Left lung (tissue), 10 donors: ENCODE measurements around the gene EPN2. TPM values are rescaled to one million over a fixed set of nuclear protein-coding genes. Genes with fewer than 3 reads are reported as not detected.

Experiments
- ATAC-seq: fragments of 200-7000 bp; cut with Tn5 transposase; one replicate; pipeline ENCODE4 v1.9.1; 2020; ENCODE audit warnings: moderate library complexity
- DNase-seq, 4 donors: peaks; one replicate each; pipeline ENCODE4 v3.0.0-alpha.2; 2013 to 2020
- H3K27ac ChIP-seq, 2 donors: fragments of 200-600 bp; sonication (generic) in 1 of 2; one replicate each; pipeline versions ENCODE4 v1.5.0 to v1.8.0; 2020 to 2021
- H3K27me3 ChIP-seq, 2 donors: fragments of 200-600 bp; sonication (generic) in 1 of 2; one replicate each; pipeline versions ENCODE4 v1.5.0 to v1.8.0; 2020 to 2021
- H3K36me3 ChIP-seq, 2 donors: fragments of 200-600 bp; sonication (generic) in 1 of 2; one replicate each; pipeline versions ENCODE4 v1.5.0 to v1.8.0; 2020 to 2021
- H3K4me1 ChIP-seq, 2 donors: fragments of 200-600 bp; one replicate each; pipeline ENCODE4 v1.8.0; 2021
- H3K4me3 ChIP-seq, 2 donors: fragments of 200-600 bp; sonication (generic) in 1 of 2; one replicate each; pipeline versions ENCODE4 v1.5.0 to v1.8.0; 2020 to 2021; ENCODE audit warnings: mild to moderate bottlenecking in 1 of 2
- H3K9me3 ChIP-seq, 2 donors: fragments of 200-600 bp; sonication (generic) in 1 of 2; one replicate each; pipeline versions ENCODE4 v1.5.0 to v1.8.0; 2020 to 2021
- intact Hi-C, 2 donors: fragments of 100-400 bp; cut with DNase I; formaldehyde crosslinking; loops; one replicate each; pipeline versions ENCODE4 v1.11.2 to v1.14.2; 2022
- polyA plus RNA-seq, 6 donors: library from polyadenylated mRNA; unstranded; fragments of 120-200 nt; gene quantifications; one replicate each; pipeline ENCODE4 v1.2.1, GENCODE V29; 2013; ENCODE audit not compliant: insufficient read length in 6 of 6
- total RNA-seq, 2 donors: library from RNA; stranded (reverse); fragmentation: NEBNext Ultra II Directional; extraction: Animal tissue kit (Norgen Biotek cat#: 25700); gene quantifications; one replicate each; pipeline ENCODE4 v1.2.1, GENCODE V29; 2021
- TF ChIP-seq, protein P1 (sequence below), 2 donors: fragments of 200-600 bp; sonication (generic) in 1 of 2; IDR thresholded peaks; one replicate each; pipeline versions ENCODE4 v1.5.0 to v1.8.0; 2021; ENCODE audit warnings: antibody characterized with exemption in 2 of 2
- donor health status: DM: no; HTN: yes; CAD: no.
- donor health status: DM: no; HTN: no; CAD: no.

EPN2 gene
- total and polyA plus RNA-seq, 8 donors = 43.3 to 51.5 (median 48.3) TPM

DNA sequence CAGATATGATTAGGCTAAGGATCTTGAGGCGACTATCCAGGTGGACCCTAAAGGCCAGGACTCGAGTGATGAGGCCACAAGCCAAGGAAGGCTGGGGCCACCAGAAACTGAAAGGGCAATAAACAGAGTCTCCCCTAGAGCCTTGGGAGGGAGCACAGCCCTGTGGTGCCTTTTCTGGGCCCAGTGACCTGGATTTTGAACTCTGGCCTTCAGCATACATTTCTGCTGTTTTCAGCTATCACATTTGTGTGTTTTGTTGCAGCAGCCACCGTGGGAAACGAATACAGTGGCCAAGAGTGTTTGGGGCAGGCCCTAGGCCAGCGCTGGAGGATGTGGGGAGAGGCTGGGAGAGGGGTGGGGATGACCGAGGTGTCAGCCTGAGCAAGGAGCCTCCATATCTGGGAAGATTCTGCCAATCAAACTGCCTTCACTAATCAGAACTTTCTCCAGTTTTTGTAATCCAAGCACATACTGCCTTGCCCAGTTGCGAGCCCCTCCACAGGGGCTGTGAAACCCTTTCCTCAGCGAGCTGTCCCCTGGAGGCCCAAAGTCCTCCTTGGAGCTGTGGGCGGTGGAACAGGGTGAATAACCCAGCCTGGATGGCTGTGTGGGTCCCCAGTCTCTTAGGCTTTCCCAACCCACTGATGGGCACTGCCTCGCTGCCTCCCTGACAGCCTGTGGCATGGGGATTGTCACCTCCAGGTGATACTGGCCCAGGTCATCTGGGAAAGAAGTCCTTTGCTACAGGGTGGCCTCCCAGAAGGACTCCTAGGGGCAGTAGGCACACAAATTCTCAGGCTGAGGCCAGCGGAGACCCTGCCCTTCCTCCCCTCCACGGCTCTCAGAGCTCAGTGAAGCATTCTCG, 108.6 kb downstream of the EPN2 start:
- peak in 1 of 4 donors; percentile 39 for DNase-seq
- no peak overlapping the region for H3K27ac ChIP-seq
- no peaks in the 10 kb centered on the region for H3K36me3 ChIP-seq
- H3K9me3 ChIP-seq = no peaks in the 10 kb centered on the region
- intact Hi-C loops = no loop called here
- no peaks in the 10 kb centered on the region for H3K27me3 ChIP-seq
- H3K4me1 ChIP-seq = peaks cover 0 to 7% of the 10 kb centered on the region in 2 donors
- TF ChIP-seq, protein P1, sequence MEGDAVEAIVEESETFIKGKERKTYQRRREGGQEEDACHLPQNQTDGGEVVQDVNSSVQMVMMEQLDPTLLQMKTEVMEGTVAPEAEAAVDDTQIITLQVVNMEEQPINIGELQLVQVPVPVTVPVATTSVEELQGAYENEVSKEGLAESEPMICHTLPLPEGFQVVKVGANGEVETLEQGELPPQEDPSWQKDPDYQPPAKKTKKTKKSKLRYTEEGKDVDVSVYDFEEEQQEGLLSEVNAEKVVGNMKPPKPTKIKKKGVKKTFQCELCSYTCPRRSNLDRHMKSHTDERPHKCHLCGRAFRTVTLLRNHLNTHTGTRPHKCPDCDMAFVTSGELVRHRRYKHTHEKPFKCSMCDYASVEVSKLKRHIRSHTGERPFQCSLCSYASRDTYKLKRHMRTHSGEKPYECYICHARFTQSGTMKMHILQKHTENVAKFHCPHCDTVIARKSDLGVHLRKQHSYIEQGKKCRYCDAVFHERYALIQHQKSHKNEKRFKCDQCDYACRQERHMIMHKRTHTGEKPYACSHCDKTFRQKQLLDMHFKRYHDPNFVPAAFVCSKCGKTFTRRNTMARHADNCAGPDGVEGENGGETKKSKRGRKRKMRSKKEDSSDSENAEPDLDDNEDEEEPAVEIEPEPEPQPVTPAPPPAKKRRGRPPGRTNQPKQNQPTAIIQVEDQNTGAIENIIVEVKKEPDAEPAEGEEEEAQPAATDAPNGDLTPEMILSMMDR (IDR thresholded peaks at IDR 0.05) = no peak
- ATAC-seq = no peak
- no peak overlapping the region for H3K4me3 ChIP-seq

- Histone ChIP-seq H3K4me3 (no peak overlapping the region), H3K4me1 (peaks cover 0 to 7% of the 10 kb centered on the region in 2 donors), H3K27ac (peak overlapping the region in 1 of 2 donors; percentile 1), H3K27me3 (no peaks in the 10 kb centered on the region), H3K36me3 (no peaks in the 10 kb centered on the region), H3K9me3 (no peaks in the 10 kb centered on the region)
- TF ChIP-seq, protein P1 (IDR thresholded peaks at IDR 0.05) = no peak
- ATAC-seq (peak; percentile 28), DNase-seq (peak in 1 of 4 donors; percentile 65)
- intact Hi-C loops = no loop called here
Observed at GRCh38 chr17:19346351-19347255, 109.4 kb downstream of the EPN2 start.

DNA sequence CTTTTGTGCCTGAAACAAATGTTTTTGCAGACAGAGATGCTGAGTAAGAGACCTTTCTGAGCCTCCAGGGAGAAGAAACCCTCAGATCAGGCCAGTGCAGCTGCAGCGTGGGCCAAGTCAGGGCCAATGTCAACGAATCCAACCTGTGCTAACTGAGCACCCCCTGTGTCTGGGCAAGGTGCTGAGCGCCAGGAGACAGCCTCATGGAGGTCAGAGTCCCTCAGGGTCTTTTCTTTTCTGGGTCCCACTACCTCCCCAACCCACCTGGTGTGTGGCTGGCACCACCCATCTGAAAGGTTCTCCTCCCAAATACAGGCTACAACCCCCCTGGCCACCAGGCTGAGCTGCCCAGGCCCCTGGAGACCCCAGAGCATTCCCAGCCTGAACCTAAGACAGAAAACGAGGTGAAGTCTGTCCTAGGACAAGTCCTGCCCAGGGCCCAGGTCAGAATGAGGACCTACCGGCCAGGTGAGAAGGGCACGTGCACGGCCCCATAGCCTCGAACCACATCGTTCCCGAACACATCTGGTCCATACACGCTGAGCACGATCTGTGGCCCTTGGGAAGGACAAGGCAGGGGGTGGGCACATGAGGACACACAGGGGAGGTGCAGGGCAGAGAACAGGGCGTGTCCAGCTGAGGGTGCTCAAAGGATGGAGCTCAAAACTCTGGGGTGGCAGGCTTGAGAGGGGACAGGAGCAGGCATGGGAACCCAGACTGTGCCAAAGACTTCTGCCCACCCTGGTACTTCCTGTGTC, 110.3 kb downstream of the EPN2 start:
- H3K9me3 ChIP-seq = no peaks in the 10 kb centered on the region
- H3K4me1 ChIP-seq = peaks cover 0 to 2% of the 10 kb centered on the region in 2 donors
- no peak overlapping the region for H3K27ac ChIP-seq
- no peaks in the 10 kb centered on the region for H3K27me3 ChIP-seq
- intact Hi-C loops = no loop called here
- peak in 1 of 4 donors; percentile 46 for DNase-seq
- H3K4me3 ChIP-seq = no peak overlapping the region
- TF ChIP-seq, protein P1 (IDR thresholded peaks at IDR 0.05) = no peak
- no peaks in the 10 kb centered on the region for H3K36me3 ChIP-seq
- ATAC-seq = no peak

DNA sequence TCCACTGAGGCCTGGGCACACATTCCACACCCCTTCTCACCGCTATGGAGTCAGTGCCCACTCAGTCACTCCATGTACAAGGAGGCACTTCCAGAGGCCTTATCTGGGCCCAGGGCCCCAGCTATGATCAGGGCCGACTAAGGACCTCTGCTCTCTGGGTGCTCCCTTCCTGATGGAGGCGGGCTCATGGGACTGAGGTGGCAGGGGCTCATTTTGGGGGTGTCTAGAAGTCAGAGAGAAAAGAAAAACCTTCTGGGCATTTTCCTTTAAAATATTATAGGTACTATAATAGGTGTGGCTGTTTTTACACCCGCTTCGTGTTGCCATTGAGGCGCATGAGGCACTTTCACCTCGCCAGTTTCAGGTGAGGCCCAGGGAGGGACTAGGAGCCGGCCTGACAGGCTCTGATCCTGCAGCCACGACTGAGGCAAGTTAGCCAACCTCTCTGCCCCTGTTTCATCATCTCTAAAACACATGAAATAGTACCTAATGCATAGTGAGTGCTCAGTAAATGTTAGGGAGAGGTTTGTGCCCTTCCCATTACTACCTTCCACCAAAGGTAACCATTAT, 111.0 kb downstream of the EPN2 start:
- H3K27ac ChIP-seq = no peak overlapping the region
- intact Hi-C loops = no loop called here
- no peak for DNase-seq
- H3K4me3 ChIP-seq = no peak overlapping the region
- ATAC-seq = no peak
- no peaks in the 10 kb centered on the region for H3K36me3 ChIP-seq
- TF ChIP-seq, protein P1 (IDR thresholded peaks at IDR 0.05) = no peak
- H3K9me3 ChIP-seq = no peaks in the 10 kb centered on the region
- H3K27me3 ChIP-seq = no peaks in the 10 kb centered on the region
- peaks cover 0 to 2% of the 10 kb centered on the region in 2 donors for H3K4me1 ChIP-seq
